HG02642 (cell line): Measurements from ENCODE around the gene BLMH.

Experiments
- ATAC-seq: cut with Tn5 transposase; IDR thresholded peaks from one replicate; pipeline ENCODE4 v1.9.1; 2021; ENCODE audit warnings: mild to moderate bottlenecking; ENCODE audit not compliant: unreplicated experiment, poor library complexity

Gene BLMH

DNA sequence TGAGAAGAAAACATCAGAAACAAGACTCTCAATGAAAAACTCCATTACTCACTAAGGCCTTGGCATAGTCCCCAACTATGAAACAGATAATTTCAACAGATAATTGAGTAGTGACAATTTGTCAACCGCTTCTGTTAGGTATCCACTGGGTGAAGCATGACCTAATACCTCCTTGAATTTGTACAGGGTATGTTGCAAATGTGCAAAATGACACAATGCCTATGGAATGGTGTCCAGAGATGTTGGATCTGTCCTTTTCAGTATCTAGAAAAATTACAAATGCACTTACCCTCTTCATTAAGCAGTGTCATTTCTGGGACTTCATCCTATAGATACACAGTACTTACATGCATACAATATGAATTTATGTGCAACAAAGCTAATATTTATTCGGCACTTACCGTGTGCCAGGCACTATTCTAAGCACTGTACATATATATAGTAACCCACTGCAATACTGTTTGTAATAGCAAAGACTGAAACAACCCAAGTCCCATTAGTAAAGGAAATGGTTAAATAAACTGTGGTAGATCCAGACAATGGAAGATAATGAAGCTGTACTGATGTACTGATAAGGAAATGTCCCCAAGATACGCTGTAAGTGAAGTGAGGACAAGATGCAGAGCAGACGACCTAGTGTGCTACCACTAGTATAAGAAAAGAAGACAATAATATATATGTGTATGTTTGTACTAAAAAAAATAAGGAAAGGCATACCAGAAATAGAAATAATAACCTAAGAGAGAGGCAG lies 34.8 kb downstream of the BLMH start:
- no peak for ATAC-seq

DNA sequence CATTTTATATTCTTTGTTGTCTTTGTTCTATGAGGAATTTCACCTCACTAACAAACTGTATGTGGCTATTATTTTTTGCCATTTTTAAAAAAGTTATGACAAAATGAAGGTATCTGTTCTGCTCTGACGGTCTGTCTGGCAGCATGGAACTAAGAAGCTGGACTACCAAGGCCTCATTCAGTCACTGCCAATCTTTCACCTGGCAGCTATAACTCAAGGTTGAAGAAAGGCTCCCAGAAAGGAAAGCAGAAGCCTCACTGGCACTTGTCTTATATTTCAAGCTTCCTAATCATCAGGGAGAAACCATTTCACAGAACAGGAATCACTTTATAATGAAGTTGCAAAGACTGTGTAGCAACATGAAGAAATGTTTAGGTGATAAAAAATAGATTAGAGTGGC lies 37.6 kb downstream of the BLMH start:
- ATAC-seq, result no peak

DNA sequence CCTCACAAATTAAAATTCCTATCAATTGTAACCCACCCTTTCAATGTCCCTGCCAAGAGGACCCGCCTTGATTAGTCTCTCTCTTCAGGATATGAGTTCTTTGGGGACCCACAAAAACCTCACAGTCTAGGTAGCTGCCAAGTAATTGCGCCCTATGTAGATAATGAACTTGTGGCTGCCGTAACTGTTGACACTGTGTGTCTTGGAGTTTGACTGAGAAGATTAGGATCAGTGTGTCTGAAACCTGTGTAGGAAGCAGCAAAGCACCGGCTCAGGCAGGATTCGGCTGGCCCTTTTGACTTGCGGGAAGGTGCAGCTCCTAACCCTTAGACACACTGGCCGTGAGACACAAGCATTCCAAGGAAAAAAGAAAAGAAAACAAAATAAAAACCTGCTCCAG lies 38.4 kb downstream of the BLMH start:
- no peak for ATAC-seq

DNA sequence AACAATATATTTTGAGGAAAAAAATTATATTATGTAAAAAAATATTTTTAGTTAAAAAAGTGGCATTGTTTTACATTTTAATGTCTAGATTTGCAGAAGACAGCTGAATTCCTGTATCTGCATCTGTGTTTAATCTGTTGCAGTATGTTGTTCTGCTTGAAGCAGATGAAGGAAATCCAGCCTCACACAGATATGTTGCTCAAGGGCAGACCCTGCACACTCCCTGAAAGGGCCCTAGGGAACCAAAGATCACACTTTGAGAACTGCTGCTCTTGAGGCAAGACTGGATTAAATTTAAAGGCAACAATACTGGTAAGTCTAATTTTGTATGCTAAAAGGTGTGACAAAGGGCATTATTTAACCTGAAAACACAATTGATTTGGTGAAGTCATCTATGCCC lies 39.8 kb downstream of the BLMH start:
- no peak for ATAC-seq

DNA sequence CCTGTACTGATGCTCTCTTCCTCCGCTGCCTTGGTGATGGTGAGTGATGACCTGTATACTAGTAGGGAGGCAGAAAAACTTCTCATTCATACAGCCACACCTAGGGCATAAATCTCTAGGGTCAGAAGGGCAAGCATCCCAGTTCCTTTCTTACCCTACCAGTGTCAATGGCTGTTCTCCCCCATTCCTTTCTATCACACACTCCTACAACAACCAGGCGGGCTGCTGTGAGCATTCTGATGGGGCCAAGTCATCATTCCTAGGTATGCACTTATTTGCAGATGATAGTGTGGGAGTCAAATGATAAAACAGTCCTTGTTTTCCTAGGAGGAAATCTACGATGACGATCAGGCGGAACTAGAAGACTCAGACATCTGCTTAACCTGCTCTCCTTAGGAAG lies 42.3 kb downstream of the BLMH start:
- ATAC-seq, result no peak

DNA sequence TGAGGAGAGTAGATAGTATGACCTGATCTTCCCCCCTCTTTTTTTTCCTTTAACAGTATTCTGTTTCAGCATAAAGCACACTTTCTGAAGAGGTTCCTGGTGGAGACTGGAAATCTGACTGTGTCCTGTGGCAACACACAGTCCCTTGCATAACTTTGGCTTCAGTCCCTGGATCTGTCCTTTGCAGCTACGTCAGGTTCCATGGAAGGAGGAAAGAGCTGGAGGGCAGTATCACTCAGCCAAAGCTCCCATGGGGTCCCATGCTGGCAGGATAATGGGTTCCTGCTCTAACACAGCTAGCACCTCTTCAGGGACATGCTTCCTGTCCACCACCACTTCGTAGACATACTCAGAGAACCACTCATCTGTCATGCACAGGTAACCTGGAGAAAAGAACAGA lies 43.0 kb downstream of the BLMH start:
- no peak for ATAC-seq

DNA sequence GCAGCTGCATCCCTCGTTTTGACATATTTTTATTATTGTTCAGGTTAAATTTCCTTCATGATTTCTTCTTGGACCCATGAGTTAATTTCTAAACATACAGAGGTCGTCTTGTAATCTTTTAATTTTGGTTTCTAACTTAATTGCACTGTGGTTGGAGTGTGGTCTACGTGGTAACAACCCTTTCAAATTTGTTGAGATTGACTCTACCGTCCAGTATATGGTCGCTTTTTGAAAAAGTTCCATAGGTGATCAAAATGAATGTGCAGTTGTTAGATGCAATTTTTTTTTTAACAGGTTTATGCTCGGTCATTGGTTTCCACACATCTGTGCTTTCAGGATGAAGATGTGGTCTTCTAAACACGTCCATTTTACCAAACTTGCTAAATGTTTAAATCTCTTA lies 45.3 kb downstream of the BLMH start:
- no peak for ATAC-seq

DNA sequence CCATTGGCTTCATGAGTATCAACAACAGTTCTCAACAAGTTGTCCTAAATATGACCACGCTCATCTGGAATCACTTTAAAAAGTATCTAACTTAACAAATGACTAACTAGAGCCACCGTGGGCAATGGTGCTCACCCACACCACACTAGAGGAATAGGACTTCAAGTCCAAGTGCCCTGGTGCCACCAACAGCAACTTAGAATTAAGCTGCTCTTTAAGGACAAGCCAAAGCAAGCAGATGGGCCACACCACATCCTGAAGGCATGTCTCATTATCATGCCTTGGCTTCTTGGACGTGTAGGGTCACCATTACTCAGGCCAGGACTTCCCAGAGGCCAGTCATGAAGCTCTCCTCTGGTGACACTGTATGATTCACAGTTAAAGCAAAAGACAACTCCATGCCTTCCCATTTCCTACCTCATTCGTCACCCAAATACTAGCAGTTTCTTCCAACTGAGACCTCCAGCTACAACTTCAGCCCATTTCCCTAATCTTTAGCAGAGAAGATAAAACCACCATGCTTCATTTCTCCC lies 46.8 kb downstream of the BLMH start:
- no peak for ATAC-seq

DNA sequence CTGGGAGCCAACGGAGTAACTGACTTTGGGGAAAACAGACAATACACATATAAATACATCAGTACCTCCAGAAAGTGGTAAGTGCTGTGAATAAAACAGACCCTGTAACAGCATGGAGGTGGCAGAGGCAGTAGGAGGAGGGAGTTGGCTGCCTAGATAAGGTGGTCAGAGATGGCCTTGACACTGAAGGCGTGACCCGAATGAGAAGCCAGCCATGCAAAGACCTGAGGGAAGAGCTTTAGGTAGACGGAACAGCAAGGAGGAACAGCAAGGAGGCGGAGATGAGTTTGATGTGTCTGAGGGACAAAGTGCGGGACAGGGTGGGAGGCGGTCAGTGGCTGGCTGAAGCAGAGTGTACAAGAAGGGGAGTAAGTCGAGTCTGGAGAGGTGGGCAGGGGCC lies 48.2 kb downstream of the BLMH start:
- ATAC-seq, result no peak

DNA sequence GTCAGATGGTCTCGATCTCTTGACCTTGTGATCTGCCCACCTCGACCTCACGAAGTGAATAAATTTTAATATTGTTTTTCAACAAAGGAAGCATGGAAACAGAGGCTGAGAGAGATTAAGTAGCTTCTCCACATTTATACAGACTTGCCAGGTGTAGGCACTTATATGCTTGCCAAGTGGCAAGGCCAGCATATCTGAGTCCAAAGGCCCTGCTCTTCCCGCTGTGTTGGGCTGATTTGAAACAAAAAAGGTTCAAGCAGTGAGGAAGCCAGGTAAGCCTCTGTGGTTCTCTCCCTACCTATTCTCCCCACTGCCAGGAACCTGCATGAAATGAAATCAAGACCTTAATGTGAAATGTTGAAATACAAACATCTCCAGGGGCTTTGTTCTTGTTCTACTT lies 48.7 kb downstream of the BLMH start:
- no peak for ATAC-seq

DNA sequence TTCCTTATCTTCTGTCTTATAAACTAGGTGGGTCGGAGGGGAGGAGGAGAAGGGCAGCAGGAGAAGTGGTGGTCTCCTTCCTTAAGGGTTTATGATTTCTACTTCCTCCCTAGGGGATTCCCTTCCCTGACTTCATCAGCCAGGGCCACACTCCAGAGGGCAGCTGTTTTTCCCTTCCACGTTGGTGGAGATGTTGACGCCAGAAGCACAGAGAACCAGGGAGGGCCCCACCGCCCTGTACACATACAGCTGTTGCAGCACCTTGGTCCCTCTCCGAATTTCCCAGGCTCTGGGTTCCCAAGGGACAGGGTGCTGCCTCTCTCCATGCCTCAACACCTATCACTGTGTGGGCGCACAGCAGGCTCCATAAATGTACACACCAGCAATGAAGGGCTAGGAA lies 50.7 kb downstream of the BLMH start:
- ATAC-seq, result no peak

DNA sequence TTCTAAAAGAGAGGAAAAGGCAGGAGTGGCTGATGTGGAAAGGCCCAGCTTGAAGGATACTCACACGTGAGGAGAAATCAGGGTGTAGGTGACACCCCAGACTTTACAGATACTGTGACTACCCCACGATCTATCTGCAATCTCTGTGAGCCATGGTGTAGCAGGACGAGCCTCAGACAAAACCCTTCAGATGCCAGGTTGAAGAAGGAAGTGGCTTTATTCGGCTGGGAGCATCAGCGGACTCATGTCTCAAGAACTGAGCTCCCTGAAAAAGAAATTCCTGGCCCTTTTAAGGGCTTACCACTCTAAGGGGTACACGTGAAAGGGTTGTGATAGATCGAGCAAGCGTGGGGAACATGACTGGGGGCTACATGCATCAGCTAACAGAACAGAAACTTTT lies 51.6 kb downstream of the BLMH start:
- ATAC-seq, result no peak

DNA sequence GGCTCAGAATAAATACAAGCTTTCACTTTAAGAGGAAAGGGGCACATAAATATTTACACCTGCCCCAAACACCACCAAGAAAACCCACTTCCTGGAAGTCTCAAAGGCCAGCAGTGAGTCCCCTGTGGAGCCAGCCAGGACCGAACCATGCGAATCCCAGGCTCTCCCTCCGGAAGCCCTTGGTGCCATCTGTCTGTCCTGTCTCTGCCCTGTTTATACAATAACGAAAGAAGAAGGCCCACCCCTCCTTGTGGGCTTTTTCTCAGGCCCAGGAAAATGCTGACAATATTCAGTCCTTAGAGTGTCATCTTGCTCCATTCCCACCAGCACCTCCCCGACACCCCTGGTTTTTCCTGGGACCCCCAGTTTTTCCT lies 52.7 kb downstream of the BLMH start:
- no peak for ATAC-seq

DNA sequence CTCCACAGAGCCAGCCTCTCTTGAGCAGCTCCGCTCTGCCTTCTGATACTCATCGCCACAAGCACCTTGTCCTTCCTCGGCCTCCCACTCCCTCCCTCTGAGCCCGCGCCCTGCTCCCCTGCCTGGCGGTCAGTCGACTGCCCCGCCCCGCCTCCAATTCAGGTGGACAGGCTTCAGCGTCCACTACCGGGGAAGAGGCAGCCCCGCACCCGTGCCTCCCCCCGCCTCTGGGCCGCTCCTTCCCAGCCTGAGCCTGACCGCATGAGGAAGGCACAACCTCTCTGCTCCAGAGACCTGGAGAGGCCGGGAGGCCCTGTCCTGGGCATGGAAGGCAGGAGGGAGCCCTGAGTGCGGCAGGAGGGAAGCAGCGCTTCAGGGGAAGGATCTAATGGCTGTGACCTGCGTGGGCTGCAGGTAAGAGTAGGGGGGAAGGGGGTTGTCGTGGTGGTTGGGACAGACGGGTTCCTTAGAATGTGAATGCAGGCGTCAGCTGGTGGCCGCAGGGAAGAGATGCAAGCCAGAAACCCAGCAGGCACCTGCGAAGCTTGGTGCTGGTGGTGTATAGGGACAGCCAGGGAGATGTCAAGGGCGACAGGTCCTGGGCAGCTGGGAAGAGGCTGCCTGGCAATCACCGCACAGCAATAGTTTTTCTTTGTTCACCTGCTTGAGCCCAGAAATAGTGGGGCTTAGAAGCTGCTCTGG lies 53.2 kb downstream of the BLMH start:
- ATAC-seq, result no peak

DNA sequence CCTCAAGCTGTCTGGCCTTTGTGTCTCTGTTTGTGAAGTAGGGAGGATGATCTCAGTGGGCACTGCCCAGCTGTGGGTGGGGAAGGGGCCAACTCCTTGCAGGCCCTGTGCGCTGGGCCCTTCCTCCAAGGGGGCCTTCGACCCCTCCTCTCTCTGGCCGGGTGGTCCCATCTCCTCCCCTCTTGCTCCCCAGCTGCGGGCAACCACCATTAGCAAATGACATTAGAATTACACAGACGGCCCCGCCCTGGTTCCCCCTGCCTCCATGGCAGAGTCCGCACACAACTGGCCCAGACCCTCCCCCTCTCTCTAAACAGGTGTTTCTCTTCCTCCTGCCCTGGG lies 53.8 kb downstream of the BLMH start:
- ATAC-seq, result no peak

DNA sequence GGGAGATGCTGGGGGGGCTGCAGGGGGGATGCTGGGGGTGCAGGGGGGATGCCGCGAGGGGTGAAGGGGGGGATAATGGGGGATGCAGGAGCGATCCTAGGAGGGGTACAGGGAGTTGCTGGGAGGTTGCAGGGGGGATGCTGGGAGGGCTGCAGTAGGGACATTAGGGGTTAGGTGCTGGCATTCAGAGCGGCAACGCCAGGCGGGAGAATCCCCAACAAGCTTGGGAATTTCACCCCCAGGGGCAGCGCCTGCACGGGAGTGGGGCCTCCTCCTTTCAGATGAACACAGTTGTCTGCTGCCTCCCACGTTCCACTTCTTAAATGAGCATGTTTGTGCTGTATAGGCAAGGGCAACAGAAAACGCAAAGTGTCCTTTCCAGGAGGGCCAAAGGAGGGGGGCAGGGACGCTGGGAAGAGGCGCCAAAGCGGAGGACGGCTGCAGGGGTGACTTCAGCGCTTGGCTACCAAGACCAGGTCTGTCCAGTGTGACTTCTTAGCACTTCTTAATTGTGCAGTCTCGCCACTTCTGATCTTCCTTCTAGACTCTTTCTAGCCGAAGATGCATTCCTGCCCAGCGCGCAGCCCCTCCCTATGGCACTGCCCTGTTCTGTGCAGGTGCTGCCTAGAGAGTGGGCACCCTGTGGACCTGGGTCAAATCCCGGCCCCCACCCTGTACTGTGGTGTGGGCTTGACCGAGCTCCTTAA lies 54.3 kb downstream of the BLMH start:
- ATAC-seq, result no peak

DNA sequence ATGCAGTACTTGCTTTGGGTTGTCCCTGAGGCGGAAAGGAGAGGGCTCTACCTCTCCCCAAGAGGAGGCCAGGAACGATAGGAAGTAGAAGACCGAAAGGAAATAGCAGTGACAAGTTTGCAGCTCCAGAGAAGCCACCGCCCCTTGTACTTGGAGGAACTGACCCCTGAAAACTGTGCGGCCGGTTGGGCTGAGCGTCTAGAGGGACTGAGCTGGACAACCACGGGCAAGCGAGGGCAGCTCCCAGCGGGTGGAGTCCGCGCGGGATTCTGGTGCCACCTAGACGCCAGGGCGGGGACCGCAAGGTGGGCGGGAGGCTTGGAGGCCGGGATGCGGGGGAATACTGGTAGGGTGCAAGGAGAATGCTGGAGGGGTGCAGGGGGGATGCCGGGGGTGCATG lies 55.0 kb downstream of the BLMH start:
- no peak for ATAC-seq

DNA sequence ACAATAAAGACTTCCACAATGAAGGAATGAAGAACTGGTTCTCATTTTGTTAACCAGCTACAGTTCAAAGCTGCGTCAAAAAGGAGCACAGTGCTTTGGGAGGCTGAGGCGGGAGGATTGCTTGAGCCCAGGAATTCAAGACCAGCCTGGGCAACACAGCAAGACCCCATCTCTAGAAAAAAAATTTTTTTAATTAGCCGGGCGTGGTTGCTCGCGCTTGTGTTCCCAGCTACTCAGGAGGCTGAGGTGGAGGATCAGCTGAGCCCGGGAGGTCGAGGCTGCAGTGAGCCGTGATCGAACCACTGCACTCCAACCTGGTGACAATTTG lies 55.5 kb downstream of the BLMH start:
- no peak for ATAC-seq

DNA sequence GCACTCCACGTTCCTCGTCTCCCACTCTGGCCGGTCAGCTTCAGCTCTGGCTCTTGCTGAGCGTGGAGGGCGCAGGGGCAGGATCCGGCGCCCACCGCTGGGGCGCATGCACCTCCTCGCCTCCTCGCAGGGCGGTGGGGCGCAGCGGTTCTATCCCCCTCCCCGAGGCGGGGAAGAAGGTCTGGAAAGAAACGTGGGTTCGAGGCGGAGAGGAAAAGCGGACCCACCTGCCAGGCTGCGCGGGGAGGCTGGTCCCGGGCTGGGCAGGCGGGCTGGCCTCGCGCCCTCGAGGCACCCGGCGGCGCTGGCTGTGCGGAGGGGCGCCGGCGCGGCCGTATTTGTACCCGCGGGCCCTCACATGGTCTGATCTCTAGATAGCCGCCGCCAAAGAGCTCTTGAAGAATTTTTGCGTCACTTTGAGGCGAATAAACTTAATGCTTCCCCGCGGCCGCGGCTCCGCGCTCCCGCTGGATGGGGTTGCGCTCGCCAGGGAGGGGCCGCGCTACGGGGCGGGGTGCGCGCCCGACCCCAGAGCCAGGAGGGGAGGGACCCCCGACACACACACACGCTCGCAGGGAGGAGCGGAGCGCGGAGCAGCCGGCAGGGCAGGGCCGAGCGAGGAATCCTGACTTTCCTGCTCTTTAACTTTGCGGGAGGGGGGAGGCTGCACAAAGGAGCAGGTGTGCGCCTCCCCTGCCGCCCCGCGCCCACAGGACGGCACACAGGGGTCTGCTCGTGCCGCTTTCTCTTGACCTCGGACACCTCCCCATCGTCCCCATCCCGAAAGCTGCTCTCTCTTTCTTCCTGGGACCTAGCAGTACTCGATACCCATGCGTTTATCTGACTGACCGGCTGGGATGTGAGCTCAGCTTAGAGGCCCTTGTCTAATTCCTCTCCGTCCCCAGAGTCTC lies 56.1 kb downstream of the BLMH start, which contains the start of gene SLC6A4:
Gene SLC6A4 (minus strand): TSS at position 312 of the 911 bp plus-strand sequence. CDS start 13,739 bp downstream, outside the sequence.
- peak; percentile 9 for ATAC-seq

DNA sequence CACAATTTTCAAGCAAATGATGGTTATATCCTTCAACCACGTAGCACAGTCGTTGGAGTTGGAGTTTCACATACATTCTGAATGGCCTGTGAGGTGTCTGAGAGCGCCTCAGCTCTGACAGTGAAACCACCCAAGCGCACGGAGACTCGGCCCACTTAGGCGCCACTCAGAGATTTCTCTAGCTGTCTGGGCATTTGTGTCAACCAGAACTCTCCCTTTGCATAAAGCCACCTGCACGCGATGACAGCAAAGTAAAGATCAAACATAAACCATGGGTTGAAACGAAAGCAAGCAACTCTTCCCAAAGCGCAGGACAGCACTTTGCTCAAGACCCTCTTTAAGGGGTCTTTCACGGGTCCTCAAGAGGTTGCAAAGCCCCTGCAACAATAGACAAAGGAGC lies 56.8 kb downstream of the BLMH start:
- peak; percentile 45 for ATAC-seq
